ENCODE results near the gene TRAPPC10.

GRCh38 chr21:44072111-44072510 lies 60.0 kb downstream of the TRAPPC10 start:
- TF ChIP-seq, protein P1, sequence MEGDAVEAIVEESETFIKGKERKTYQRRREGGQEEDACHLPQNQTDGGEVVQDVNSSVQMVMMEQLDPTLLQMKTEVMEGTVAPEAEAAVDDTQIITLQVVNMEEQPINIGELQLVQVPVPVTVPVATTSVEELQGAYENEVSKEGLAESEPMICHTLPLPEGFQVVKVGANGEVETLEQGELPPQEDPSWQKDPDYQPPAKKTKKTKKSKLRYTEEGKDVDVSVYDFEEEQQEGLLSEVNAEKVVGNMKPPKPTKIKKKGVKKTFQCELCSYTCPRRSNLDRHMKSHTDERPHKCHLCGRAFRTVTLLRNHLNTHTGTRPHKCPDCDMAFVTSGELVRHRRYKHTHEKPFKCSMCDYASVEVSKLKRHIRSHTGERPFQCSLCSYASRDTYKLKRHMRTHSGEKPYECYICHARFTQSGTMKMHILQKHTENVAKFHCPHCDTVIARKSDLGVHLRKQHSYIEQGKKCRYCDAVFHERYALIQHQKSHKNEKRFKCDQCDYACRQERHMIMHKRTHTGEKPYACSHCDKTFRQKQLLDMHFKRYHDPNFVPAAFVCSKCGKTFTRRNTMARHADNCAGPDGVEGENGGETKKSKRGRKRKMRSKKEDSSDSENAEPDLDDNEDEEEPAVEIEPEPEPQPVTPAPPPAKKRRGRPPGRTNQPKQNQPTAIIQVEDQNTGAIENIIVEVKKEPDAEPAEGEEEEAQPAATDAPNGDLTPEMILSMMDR (IDR thresholded peaks at IDR 0.05; ENCODE audit: low read depth, low read length) = no peak
- TF ChIP-seq EZH2phosphoT487 (IDR thresholded peaks at IDR 0.05; ENCODE audit: low read depth) = no peak

All from OCI-LY3 (cell line).